ENCODE results near the gene DISC1. TPM values are rescaled to one million over a fixed set of nuclear protein-coding genes. Genes with fewer than 3 reads are reported as not detected.
A peak's percentile ranks its signal among the peaks of the same experiment; 100 is the strongest.

DISC1 gene
- polyA plus RNA-seq, 1 of the 3 experiments (the other 2 are of a cell fraction) = 1.7 TPM

DNA sequence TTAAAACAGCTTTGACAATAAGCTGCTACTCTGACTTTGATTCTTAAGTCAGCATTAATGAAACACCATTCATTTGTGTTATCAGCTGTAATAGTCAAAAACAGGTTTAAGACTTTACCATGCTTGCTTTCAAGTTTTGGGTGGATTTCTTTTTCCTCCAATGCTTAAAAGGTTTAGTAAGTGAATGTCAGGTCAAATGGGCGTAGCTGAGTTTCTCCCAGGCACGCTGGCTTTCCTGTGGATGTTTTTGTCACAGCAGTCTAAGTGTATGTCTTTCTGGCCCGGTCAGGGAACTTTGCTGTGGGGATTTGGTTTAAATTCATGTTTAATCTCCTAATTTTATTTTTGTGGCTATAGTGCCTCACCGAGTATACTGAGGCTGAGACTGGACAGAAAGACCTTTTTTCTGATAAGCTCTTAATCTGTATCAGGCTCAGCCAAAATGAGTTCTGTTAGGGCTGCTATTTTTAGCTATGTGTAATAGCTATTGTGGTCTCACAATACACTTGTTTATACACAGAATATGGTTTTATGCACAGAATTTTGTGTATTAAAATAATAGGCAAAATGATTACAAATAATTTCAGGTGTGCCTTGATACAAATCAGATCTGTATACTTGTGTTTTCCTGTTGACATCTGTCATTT, 292.8 kb downstream of the DISC1 start:
- WGBS (ENCODE audit: low lambda C conversion rate) = 54% methylated on average over 4 of the region's 4 CpGs
- Histone ChIP-seq H3K9me3 (no peaks in the 10 kb centered on the region), H4K20me1 (ENCODE audit: insufficient read depth) (no peaks in the 10 kb centered on the region), H3K4me2 (no peak overlapping the region), H2AFZ (ENCODE audit: low read depth) (no peak overlapping the region), H3K27me3 (ENCODE audit: insufficient read depth) (no peaks in the 10 kb centered on the region), H3K36me3 (replicated peaks in 1 of 2; ENCODE audit: control insufficient read depth in 1 of 2, insufficient read depth in 2 of 2, low read length in 1 of 2) (no peaks in the 10 kb centered on the region), H3K9ac (no peak overlapping the region), H3K9me2 (no peaks in the 10 kb centered on the region), H3K4me3 (ENCODE audit: low read depth in 2 of 2, low read length in 1 of 2) (no peak overlapping the region), H3F3A (replicated peaks; ENCODE audit: insufficient read depth) (no peaks in the 10 kb centered on the region), H3K79me2 (ENCODE audit: insufficient read depth) (no peaks in the 10 kb centered on the region), H3K4me1 (ENCODE audit: control insufficient read depth in 1 of 2, insufficient read depth in 2 of 2, low read depth in 1 of 2, low read length in 1 of 2) (peaks cover 0 to 18% of the 10 kb centered on the region in 2 experiments; a peak in 2 of 4 replicates), H3K27ac (ENCODE audit: low read depth in 2 of 2, low read length in 1 of 2) (peak overlapping the region in 1 of 2 experiments; percentile 91; a peak in 2 of 4 replicates)
- CTCF ChIA-PET = interaction anchor here (1.6 to 3.0 kb wide), 2 partner anchors 18 to 53 kb away, joined by 3 to 10 read pairs; no protein-coding TSS in a partner anchor
- peak; percentile 11; the same call in 1 of the 2 replicates for TF ChIP-seq SMC3 (IDR thresholded peaks at IDR 0.05; ENCODE audit: low read depth, low read length)
- TF ChIP-seq, protein P1, sequence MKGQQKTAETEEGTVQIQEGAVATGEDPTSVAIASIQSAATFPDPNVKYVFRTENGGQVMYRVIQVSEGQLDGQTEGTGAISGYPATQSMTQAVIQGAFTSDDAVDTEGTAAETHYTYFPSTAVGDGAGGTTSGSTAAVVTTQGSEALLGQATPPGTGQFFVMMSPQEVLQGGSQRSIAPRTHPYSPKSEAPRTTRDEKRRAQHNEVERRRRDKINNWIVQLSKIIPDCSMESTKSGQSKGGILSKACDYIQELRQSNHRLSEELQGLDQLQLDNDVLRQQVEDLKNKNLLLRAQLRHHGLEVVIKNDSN (IDR thresholded peaks at IDR 0.05; ENCODE audit: borderline replicate concordance, low read depth) = no peak
- peak; percentile 29 for TF ChIP-seq RAD21 (IDR thresholded peaks at IDR 0.05; ENCODE audit: low read length)
- DNase-seq = peak; percentile 27
- POLR2A ChIA-PET = no interaction called here

- Histone ChIP-seq H3K4me3 (ENCODE audit: low read depth in 2 of 2, low read length in 1 of 2) (no peak overlapping the region), H3K79me2 (ENCODE audit: insufficient read depth) (no peaks in the 10 kb centered on the region), H3K4me2 (no peak overlapping the region), H3K9me2 (no peaks in the 10 kb centered on the region), H2AFZ (ENCODE audit: low read depth) (no peak overlapping the region), H3K27ac (ENCODE audit: low read depth in 2 of 2, low read length in 1 of 2) (peak overlapping the region in 1 of 2 experiments; percentile 91; a peak in 2 of 4 replicates), H3K9ac (no peak overlapping the region), H3K9me3 (no peaks in the 10 kb centered on the region), H3K4me1 (ENCODE audit: control insufficient read depth in 1 of 2, insufficient read depth in 2 of 2, low read depth in 1 of 2, low read length in 1 of 2) (peaks cover 0 to 18% of the 10 kb centered on the region in 2 experiments; a peak in 2 of 4 replicates), H4K20me1 (ENCODE audit: insufficient read depth) (no peaks in the 10 kb centered on the region), H3K36me3 (replicated peaks in 1 of 2; ENCODE audit: control insufficient read depth in 1 of 2, insufficient read depth in 2 of 2, low read length in 1 of 2) (no peaks in the 10 kb centered on the region), H3K27me3 (ENCODE audit: insufficient read depth) (no peaks in the 10 kb centered on the region), H3F3A (replicated peaks; ENCODE audit: insufficient read depth) (no peaks in the 10 kb centered on the region)
- ChIA-PET CTCF (interaction anchor here (3.0 kb wide), 1 partner anchor 53 kb away, joined by 10 read pairs; no protein-coding TSS in a partner anchor), POLR2A (no interaction called here)
- peak; percentile 57 for DNase-seq
- WGBS (ENCODE audit: low lambda C conversion rate) = 46% methylated on average over 7 of the region's 7 CpGs
- TF ChIP-seq ELF1 (IDR thresholded peaks at IDR 0.05) = no peak
- TF ChIP-seq GATA2 (CRISPR knock-in tag; IDR thresholded peaks at IDR 0.05) = peak; percentile 62; the same call in 1 of the 2 replicates
- TF ChIP-seq REST (IDR thresholded peaks at IDR 0.05; ENCODE audit: low read depth, low read length) = no peak
- TF ChIP-seq TAF1 (IDR thresholded peaks at IDR 0.05; ENCODE audit: borderline replicate concordance, low read depth, low read length) = no peak
- no peak for TF ChIP-seq FOXM1 (IDR thresholded peaks at IDR 0.05; ENCODE audit: low read depth)
- TF ChIP-seq SMC3 (IDR thresholded peaks at IDR 0.05; ENCODE audit: low read depth, low read length) = no peak
- TF ChIP-seq, protein P2, sequence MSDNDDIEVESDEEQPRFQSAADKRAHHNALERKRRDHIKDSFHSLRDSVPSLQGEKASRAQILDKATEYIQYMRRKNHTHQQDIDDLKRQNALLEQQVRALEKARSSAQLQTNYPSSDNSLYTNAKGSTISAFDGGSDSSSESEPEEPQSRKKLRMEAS (IDR thresholded peaks at IDR 0.05; ENCODE audit: low read depth) = no peak
- no peak for TF ChIP-seq NRF1 (IDR thresholded peaks at IDR 0.05; ENCODE audit: low read depth, low read length)
- TF ChIP-seq, protein P1 (IDR thresholded peaks at IDR 0.05; ENCODE audit: borderline replicate concordance, low read depth) = no peak
- TF ChIP-seq, protein P3, sequence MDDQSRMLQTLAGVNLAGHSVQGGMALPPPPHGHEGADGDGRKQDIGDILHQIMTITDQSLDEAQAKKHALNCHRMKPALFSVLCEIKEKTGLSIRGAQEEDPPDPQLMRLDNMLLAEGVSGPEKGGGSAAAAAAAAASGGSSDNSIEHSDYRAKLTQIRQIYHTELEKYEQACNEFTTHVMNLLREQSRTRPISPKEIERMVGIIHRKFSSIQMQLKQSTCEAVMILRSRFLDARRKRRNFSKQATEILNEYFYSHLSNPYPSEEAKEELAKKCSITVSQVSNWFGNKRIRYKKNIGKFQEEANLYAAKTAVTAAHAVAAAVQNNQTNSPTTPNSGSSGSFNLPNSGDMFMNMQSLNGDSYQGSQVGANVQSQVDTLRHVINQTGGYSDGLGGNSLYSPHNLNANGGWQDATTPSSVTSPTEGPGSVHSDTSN (IDR thresholded peaks at IDR 0.05) = no peak
- no peak for TF ChIP-seq FOXJ3 (CRISPR knock-in tag; IDR thresholded peaks at IDR 0.05)
- TF ChIP-seq TCF12 (IDR thresholded peaks at IDR 0.05) = no peak
- TF ChIP-seq MXI1 (IDR thresholded peaks at IDR 0.05; ENCODE audit: low read depth, low read length) = 0 out of 2 replicates have a peak, but pooled peaks have one; percentile 27
- no peak for TF ChIP-seq EZH2phosphoT487 (IDR thresholded peaks at IDR 0.05; ENCODE audit: borderline replicate concordance, low read depth)
- TF ChIP-seq CHD2 (IDR thresholded peaks at IDR 0.05; ENCODE audit: low read length, partially characterized antibody) = peak; percentile 61
- TF ChIP-seq, protein P4, sequence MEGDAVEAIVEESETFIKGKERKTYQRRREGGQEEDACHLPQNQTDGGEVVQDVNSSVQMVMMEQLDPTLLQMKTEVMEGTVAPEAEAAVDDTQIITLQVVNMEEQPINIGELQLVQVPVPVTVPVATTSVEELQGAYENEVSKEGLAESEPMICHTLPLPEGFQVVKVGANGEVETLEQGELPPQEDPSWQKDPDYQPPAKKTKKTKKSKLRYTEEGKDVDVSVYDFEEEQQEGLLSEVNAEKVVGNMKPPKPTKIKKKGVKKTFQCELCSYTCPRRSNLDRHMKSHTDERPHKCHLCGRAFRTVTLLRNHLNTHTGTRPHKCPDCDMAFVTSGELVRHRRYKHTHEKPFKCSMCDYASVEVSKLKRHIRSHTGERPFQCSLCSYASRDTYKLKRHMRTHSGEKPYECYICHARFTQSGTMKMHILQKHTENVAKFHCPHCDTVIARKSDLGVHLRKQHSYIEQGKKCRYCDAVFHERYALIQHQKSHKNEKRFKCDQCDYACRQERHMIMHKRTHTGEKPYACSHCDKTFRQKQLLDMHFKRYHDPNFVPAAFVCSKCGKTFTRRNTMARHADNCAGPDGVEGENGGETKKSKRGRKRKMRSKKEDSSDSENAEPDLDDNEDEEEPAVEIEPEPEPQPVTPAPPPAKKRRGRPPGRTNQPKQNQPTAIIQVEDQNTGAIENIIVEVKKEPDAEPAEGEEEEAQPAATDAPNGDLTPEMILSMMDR (IDR thresholded peaks at IDR 0.05) = no peak
- TF ChIP-seq RCOR1 (IDR thresholded peaks at IDR 0.05; ENCODE audit: low read length) = no peak
Measured at GRCh38 chr1:231919886-231920285, 293.3 kb downstream of the DISC1 start.

All from SK-N-SH (cell line).